SK-N-SH treated with all-trans-retinoic acid at 6 μM for 48 hours (cell line): ENCODE measurements around the gene PTBP1.

ENCODE experiments used
- ARNTL ChIP-seq: fragments of 450-650 bp; formaldehyde crosslinking; IDR thresholded peaks from 2 replicates; pipeline ENCODE4 v1.5.0; 2020; ENCODE audit warnings: low read depth, mild to moderate bottlenecking, moderate library complexity, borderline replicate concordance
- BACH2 ChIP-seq: fragments of 250-450 bp; sonication (Bioruptor Pico); IDR thresholded peaks from 2 replicates; pipeline ENCODE4 v1.9.0; 2021; ENCODE audit warnings: mild to moderate bottlenecking, borderline replicate concordance
- CSDC2 ChIP-seq: fragments of 250-450 bp; sonication (Bioruptor Pico); IDR thresholded peaks from 2 replicates; pipeline ENCODE4 v1.5.0; 2020; ENCODE audit warnings: mild to moderate bottlenecking, moderate library complexity
- ESRRG ChIP-seq: fragments of 250-450 bp; sonication (Bioruptor Pico); IDR thresholded peaks from 2 replicates; pipeline ENCODE4 v1.6.1; 2021; ENCODE audit warnings: mild to moderate bottlenecking
- TCF4 ChIP-seq: fragments of 250-450 bp; sonication (Bioruptor Pico); IDR thresholded peaks from 2 replicates; pipeline ENCODE4 v1.8.0; 2021; ENCODE audit warnings: mild to moderate bottlenecking, moderate library complexity, borderline replicate concordance
- TOX ChIP-seq: fragments of 250-450 bp; sonication (Bioruptor Pico); IDR thresholded peaks from 2 replicates; pipeline ENCODE4 v1.8.0; 2021; ENCODE audit warnings: mild to moderate bottlenecking, moderate library complexity, borderline replicate concordance
- ZC3H10 ChIP-seq: fragments of 250-450 bp; sonication (Bioruptor Pico); IDR thresholded peaks from 2 replicates; pipeline ENCODE4 v1.5.1; 2021; ENCODE audit warnings: mild to moderate bottlenecking, moderate library complexity
- ZNF70 ChIP-seq: fragments of 450-650 bp; formaldehyde crosslinking; IDR thresholded peaks from 2 replicates; pipeline ENCODE4 v1.5.0; 2020; ENCODE audit warnings: mild to moderate bottlenecking, moderate library complexity
- ZNF8 ChIP-seq: fragments of 450-650 bp; formaldehyde crosslinking; IDR thresholded peaks from 2 replicates; pipeline ENCODE4 v1.5.0; 2020; ENCODE audit warnings: mild to moderate bottlenecking, moderate library complexity
- TF ChIP-seq, protein P1 (sequence below): fragments of 250-450 bp; sonication (Bioruptor Pico); IDR thresholded peaks from 2 replicates; pipeline ENCODE4 v1.8.0; 2021; ENCODE audit warnings: low read depth, mild to moderate bottlenecking, moderate library complexity, borderline replicate concordance
- TF ChIP-seq, protein P2 (sequence below): fragments of 250-450 bp; sonication (Bioruptor Pico); IDR thresholded peaks from 2 replicates; pipeline ENCODE4 v1.8.0; 2020; ENCODE audit warnings: mild to moderate bottlenecking, moderate library complexity, borderline replicate concordance

DNA sequence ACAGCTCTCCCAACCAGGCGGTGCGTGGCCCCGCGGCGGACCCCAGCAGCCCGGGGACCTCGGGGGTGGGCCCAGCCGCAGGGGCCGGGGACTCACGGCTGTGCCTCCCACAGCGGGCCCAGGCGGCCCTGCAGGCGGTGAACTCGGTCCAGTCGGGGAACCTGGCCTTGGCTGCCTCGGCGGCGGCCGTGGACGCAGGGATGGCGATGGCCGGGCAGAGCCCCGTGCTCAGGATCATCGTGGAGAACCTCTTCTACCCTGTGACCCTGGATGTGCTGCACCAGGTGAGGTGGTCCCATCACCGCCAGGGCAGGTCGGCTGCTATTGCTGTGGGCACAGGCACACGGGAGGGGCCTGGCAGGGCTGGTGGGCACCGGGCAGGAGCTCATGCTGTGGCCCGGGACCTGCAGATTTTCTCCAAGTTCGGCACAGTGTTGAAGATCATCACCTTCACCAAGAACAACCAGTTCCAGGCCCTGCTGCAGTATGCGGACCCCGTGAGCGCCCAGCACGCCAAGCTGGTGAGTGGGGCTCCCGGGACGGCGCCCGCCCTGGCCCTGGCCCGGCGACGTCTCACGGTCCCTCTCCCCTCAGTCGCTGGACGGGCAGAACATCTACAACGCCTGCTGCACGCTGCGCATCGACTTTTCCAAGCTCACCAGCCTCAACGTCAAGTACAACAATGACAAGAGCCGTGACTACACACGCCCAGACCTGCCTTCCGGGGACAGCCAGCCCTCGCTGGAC is 7.3 kb downstream of the PTBP1 start:
- TF ChIP-seq ARNTL (CRISPR knock-in tag), result no peak
- no peak for TF ChIP-seq ZNF70 (CRISPR knock-in tag)
- TF ChIP-seq, protein P1, sequence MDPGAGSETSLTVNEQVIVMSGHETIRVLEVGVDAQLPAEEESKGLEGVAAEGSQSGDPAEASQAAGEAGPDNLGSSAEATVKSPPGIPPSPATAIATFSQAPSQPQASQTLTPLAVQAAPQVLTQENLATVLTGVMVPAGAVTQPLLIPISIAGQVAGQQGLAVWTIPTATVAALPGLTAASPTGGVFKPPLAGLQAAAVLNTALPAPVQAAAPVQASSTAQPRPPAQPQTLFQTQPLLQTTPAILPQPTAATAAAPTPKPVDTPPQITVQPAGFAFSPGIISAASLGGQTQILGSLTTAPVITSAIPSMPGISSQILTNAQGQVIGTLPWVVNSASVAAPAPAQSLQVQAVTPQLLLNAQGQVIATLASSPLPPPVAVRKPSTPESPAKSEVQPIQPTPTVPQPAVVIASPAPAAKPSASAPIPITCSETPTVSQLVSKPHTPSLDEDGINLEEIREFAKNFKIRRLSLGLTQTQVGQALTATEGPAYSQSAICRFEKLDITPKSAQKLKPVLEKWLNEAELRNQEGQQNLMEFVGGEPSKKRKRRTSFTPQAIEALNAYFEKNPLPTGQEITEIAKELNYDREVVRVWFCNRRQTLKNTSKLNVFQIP (CRISPR knock-in tag), result no peak
- no peak for TF ChIP-seq ZNF8 (CRISPR knock-in tag)
- TF ChIP-seq ZC3H10, result no peak
- no peak for TF ChIP-seq TCF4 (CRISPR knock-in tag)
- TF ChIP-seq CSDC2 (CRISPR knock-in tag), result no peak
- TF ChIP-seq BACH2 (CRISPR knock-in tag), result no peak
- no peak for TF ChIP-seq ESRRG (CRISPR knock-in tag)
- TF ChIP-seq TOX, result no peak
- TF ChIP-seq, protein P2, sequence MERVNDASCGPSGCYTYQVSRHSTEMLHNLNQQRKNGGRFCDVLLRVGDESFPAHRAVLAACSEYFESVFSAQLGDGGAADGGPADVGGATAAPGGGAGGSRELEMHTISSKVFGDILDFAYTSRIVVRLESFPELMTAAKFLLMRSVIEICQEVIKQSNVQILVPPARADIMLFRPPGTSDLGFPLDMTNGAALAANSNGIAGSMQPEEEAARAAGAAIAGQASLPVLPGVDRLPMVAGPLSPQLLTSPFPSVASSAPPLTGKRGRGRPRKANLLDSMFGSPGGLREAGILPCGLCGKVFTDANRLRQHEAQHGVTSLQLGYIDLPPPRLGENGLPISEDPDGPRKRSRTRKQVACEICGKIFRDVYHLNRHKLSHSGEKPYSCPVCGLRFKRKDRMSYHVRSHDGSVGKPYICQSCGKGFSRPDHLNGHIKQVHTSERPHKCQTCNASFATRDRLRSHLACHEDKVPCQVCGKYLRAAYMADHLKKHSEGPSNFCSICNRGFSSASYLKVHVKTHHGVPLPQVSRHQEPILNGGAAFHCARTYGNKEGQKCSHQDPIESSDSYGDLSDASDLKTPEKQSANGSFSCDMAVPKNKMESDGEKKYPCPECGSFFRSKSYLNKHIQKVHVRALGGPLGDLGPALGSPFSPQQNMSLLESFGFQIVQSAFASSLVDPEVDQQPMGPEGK (CRISPR knock-in tag), result no peak
